DMS153 treated with DMSO at 0.1 percent for 48 hours (cell line): ENCODE measurements around the gene XIRP2.

Experiments
- DNase-seq: peaks from one replicate; lab custom pipeline; 2025; ENCODE audit not compliant: unreplicated experiment; lab: John Stamatoyannopoulos, UW

The XIRP2 gene

DNA sequence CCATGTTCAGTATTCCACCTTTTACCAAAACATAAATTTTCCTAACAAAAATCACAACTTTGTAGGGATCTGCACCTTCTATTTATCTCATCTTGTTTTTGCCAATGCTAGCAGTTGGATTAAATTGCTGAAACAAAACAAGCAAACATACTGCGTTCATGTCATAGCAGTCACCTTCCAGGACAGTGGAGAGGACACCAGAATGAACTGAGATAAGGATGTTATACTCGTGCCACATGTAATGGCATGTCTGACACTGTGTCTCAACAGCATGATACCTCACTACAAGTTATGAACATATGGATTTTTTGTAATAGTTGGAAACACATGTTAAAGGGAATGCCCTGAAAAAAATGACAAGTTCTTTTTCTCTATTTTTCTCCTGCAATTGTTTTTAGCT, 245.3 kb downstream of the XIRP2 start:
- DNase-seq, result no peak

DNA sequence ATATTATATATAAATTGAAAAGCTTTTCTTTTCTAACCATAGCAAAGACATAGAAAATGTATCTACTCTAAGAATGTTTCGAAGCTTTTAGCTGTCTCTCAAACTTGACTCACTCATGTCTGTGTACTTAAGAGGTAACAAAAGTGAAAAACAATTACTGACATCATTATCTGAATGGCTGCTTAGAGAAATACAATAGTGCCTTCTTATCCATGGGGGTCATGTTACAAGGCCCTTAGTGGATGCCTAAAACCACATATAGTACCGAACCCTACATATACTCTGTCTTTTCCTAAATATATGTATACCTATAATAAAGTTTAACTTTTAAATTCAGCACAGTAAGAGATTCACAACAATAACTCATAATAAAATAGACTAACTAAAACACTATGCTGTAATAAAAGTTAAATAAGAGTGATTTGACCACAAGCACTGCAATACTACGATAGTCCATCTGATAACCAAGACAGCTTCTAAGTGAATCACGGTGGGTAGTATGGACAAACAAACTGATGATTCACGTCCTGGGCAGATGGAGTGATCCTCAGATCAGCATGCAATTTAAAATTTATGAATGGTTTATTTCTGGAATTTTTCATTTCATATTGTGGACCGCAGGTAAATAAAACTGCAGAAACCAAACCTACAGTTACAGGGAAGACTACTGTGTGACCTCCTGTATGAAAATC, 246.2 kb downstream of the XIRP2 start:
- DNase-seq, result no peak

DNA sequence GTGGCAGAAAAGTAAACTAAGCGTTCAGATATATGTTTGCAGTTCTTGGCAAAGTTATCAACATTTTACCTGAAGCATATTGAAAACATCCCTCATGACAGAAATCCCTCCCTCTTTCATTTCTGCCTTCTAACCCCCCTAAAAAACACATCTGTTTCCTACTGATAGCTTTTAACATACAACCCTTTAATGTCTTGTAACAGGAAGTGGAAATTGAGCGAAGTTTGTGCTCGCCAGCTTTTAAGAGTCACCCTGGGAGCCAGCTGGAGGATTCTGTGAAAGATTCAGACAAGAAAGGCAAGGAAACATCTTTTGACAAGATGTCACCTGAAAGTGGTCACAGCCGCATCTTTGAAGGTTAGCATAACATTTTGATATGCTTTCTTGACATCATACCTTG, 247.4 kb downstream of the XIRP2 start:
- no peak for DNase-seq

DNA sequence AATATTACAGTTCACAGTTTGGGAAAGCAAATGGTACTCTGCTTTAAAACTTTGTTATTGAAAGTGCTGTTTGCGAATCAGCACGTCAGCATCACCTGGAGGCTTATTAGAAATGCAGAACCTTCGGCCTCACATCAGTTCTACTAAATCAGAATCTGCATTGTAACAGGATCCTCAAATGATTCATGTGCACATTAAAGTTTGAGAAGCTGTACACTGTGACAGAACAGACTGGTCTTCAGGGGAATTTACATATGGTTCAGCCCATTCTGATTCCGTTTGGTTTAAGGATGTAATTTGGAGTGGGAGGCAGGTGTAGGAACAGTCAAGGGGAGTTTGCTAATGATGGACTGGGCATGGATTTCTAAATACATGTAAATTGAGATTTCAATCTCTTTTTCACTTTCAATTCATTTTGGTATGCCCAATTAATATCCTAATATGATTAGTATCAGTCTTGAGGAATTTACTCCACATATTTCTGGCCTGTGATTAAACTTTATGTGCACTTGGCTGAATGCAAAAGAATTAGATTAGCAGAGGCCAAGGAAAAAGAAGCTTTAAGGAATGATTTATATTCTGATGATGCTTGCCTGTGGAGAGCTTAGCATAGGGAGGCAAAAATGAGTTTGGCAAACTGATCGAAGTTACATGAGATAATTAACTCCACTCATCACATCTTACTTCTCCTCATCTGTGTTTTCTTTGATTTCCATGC, 248.8 kb downstream of the XIRP2 start:
- DNase-seq, result no peak

DNA sequence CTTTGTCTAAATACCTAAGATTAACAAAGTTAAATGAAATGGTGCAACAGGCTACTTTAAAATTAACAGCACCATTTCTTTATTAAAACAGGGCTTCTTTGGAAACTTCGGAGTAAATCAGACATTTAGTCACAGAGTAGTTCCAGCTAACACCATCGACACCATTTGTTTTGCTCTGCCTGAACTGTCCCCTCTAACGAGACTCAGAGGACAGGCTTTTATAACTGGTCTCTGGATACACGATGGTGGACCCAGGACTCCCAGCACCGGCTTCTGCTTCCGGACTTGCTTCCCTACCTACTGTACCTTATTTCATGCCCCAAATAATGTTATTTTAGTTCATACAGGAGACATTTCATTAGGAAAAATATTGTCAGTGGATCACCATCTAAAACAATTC, 252.1 kb downstream of the XIRP2 start:
- no peak for DNase-seq

DNA sequence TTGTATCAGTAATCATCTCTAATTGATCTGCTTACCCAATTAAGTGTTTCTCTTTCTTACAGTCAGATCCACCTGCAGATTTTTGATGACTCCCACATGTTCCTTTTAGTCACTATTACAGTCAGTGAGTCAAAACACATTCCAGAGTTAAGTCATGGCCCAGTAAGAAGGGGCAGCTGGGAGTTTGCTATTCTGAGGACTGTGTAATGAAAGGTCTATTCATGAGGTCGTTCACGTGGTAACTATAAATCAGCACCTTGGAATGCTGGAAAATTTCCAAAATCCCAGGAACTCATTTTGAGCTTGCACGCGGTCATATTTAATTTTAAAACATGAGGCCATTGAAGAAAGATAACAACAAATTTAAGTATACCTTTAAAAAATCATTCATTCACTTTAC, 252.5 kb downstream of the XIRP2 start:
- DNase-seq, result no peak

DNA sequence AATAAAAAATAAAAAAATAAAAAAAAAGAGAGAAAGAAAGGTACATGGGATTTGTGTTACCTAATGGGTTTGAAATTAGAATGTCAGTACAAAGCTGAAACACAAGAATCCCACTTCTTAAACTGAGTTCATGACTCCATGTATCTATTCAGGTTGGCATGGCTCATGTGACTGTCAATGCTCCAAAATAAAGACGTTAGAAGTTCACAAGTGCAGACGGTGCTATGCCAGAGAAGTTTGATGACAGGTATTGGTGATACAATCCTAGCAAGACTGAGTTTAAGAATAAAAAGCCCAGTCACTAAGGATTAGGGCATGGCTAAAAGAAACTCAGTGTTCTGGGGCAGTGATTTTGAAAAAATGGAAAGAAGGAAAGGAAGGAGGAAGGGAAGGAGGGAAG, 254.3 kb downstream of the XIRP2 start:
- DNase-seq, result no peak

DNA sequence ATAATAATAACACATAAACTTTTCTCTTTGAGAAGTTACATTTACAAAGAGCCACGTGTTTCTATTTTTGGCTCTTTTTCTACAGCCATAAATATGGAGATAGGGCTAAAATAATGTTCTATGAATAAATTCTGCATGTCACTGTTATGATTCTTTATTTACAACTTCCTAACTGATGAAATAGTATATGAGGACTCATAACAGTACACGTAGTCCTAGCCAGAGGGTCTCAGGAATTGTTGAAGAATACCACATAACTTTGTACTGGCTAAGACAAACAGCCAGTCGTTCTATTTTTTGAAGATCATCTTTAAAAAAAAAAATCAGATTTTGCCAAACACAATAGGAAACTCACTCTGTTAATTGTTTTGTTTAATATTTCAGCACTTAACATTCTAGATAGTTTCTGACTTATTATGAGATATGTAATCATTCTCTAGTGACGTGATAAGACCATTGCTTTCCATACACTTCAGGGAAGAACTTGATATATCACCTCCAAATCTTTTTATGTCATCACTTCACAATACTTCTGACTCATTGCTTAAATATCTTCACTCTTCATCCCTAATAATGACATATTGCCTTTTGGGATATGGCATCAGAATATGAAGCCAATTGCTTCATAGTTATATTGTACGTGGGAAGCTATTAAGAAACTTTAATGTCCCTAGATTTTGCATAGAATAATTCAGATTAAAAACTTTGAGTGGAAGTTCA, 256.1 kb downstream of the XIRP2 start:
- DNase-seq, result no peak

DNA sequence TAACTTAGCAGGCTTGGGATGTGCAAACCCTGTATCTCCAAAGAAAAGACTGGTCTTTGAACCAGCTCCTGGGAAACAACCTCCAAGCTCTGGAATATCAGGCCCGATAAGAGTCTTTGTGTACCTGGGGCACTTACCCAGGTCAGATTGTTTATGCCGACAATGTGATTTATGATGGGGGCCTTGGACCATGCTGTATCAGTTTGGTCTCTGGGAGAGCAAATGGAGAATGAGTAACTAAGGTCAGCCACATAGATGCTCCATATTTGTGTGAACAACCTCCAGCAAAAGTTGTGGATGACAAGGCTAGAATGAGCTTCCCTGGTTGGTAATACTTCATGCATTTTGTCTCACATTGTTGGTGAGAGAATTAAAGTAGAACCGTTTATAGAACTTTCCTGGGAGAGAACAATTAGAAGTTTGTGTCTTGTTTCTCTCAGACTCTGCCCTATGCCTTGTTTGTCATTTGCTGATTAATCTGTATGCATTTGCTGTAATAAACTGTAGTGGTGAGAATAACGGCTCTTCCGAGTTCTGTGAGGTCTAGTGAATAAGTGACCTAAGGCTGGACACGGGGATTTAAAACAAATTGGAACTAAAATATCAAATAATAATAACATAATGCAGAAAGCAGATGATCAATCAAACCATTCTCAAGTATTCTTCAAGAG, 259.1 kb downstream of the XIRP2 start:
- DNase-seq, result no peak

DNA sequence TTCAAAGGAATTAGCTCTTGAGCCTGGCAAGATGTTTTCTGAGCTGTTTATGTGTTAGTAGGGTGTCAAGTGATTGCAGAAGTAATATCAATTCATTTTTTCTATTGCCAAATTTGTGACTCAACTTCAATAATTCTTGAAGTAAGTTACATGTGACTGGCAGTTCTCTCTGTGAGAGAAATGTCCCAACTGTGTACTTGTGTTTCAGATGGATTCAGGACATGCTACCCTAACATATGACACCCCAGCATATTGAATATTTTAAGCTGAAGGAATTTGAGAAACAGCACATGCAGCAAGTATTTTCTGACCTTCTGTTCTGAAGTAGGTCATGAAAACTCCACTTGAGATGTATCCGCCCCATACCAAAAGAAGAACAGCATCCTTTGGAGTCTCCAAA, 263.6 kb downstream of the XIRP2 start:
- no peak for DNase-seq

DNA sequence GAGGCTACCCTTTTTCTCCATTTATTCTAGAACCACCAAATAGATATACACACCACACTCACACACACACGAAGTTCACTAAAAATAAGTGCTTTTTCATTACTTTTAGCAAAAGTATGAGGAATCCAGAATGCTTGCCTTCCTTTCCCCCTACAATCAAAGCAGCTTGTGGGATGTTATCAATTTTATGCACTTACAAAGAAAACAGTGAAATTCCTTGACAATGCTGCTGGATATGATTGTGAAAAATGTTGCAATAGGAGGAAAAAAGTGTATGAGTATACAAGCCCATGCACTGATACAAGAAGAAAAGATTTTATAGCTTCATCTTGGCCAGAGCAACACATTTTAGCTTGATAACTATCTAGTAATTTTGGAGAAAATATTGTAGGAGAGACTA, 269.2 kb downstream of the XIRP2 start:
- DNase-seq, result no peak

DNA sequence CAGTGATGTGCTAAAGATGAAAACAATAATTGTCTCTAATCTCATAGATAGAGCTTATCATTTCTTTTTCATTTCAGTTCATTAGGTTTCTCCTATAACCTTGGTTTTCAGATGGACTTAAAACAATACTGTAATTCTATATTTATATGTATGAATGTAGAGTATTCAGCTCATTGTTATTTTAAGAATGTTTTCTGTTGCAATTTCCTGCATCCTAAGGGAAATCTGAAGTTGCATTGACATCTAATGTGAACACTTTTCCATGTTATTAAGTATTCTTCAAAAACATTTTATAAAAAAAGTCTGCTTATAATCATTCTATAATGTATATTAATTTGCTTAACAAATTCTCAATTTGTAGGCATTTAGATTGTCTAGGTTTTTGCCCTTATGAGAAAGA, 288.9 kb downstream of the XIRP2 start:
- no peak for DNase-seq

DNA sequence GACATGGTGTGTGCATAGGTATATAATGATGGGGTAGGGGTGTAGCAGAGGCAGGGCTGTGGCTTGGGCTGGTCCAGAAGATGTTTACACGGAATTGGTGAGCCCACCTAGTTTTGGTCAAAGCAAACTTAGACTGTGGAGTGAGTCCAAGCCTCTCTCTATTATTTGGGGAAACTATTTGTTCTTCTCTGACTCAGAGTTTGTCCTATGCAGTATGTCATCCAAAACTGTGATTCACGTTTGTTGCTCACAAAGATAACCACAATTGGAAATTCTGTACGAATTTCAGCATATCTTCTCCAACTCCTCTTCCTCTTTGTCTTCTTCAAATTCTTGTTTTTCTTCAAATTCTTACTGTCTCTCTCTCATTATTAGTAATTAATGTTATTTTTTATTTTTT, 292.9 kb downstream of the XIRP2 start:
- no peak for DNase-seq

DNA sequence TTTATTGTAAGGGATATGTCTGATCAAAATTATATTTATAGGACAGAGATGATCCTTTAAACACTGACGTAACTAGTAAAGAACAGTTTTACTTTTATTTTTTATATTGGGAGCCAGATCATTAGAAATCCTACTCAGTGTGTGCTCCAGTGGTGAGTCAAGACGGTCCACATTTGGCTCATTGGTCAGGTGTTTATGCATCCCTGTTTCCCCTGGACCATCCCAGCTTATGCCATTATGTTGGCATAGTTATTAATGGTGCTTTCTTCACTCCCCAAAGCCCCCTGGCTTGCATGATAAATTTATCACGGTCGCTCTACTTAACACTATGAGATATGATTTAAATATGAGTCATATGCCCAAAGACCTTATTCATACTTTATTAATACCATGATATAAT, 293.4 kb downstream of the XIRP2 start:
- no peak for DNase-seq

DNA sequence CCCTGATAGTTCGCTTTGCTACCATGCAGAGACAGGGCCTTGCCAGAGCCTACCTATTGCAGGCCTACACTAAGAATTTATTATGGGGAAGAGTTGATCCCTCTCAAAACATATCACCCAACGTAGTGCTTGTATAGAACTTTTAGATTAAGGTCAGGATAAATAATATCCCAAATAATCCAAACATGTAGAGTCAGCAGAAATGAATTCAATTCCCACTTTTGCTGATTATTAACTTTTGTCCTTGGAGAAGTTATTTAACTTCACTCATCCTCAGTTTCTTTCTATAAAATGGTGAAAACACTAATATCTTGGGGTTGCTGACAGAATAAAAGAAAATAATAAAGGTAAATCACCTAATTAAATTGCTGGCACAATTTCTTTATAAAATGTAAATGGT, 294.1 kb downstream of the XIRP2 start:
- no peak for DNase-seq

DNA sequence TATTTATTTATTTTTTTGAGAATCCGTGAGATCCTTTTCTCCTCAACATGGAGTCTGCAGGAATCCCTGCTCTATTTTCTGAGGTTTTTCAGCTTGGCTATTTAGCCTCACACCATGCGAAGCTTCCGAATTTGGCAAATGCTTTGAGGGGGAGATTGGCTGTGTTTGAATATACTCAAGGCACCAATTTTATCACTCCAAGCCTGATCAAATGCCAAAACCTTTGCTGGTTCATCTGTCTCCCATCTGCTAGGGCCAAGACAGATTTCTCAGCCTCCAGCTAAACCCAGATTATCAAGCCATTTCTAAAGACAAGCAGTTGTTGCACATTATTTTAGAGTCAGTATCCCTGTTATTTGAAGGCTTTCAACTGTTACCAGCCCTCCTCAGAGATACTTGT, 295.7 kb downstream of the XIRP2 start:
- no peak for DNase-seq

DNA sequence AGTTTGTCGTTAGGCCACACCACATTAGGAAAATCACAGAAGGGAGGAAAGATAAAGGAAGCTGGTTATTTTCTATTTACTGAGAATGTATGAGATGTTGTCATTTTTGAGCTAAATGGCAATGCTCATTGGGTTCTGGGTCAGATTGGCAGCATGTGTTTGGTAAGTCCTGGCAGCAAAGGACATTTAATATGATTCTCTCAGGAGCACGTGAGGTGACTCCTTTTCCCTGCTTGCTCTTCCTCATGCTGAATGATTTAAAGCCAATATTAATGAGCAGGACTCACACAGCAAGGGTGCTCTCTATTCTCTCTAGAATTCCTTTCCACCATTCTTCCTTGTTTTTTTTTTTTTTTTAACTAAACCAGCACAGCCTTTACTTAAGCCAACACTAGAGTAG, 298.2 kb downstream of the XIRP2 start:
- no peak for DNase-seq

DNA sequence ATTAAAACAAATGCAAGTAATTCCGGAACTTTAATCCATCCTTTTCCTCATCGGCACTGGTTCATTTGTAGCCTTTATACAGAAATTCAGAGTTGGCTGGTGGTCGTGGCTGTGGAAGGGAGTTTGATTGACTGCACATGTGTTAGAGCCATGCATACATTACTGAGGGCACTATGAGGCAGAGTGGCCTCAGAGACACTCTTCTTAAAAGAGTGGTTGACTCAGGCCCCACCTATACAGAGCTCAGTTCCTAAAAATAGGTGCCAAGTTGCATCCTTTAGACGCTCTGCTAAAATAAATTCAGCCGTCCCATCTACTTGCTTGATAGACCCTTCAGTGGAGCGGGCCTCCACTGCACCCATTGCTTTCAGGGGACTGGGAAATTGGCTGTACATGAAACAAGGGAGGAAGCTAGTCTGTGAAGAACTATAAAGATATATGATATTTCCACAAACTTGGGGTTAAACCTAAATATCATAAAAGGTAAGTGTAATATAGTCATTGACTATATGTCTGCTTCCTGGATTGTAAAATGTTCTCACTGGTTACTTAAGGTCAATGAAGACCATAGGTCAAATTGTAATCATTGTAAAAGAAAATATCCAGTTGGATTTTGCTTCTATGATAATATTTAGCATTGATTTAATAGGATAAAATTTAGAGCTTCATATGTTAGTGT, 298.9 kb downstream of the XIRP2 start:
- no peak for DNase-seq

DNA sequence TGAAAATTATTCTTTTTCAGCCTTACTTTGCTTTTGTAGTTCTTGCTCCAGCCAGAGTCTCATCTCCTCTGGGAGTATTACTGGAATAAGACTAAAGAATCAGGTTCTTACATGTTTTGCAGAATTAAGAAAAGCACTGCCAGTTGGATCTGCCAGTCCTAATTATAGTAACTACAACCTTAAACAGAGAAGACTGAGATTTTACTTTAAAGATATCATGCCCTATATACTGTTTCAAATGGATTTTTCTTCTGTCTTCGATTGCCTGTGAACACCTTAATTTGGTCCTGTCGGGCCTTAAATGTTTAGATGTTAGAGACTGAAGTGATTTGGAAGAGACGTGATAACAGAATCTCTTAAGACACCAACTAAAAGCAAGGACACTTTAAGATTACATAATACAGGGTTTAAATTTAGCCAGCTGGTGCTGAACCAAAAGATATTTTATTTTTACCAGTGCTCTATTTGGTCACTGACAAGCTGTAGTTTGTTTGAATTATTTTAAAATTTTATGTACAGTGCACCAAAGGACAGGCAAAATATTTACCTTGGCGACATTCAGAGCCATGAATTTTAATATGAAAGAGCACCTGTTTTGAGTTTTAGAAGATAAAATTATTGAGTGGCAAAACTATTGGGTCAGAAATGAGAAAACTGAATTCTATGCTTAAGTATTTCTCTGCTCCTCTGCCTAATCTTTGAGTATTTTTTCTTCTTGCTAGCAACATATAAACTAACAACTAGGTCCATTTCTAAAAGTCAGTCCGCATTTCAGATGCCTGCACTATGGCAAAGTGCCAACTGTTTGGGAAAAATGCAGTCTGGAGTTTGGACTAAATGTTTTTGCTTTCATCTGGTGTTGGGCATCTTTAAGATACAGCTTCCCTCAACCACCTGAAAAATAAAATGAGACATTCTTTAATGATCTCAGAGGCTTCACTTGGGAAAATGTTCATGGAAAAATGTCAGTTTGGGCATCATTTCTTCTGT, 300.0 kb downstream of the XIRP2 start:
- DNase-seq, result no peak

DNA sequence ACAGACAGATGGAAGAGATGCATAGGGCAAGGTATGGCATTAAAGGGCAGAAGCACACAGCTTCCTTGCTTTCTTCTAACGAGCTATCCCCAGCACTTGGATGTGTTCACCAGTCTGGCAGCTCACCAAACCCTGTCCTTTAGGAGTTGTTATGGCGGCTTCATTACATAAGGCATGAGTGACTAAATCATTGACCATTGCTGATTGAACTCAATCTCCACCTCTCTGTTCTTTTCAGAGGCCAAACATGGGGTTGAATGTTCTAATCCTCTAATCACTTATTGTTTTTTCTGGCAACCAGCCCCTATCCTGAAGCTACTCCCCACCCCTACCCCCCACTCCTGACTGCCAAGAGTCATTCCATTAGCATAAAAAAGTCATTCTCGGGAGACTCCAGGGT, 301.8 kb downstream of the XIRP2 start:
- DNase-seq, result no peak
